ENCODE measurements around the gene TEAD1.

- TF ChIP-seq CHD4 (IDR thresholded peaks at IDR 0.05; ENCODE audit: borderline replicate concordance) (no peak), EP300 (IDR thresholded peaks at IDR 0.05) (no peak), CTCF (IDR thresholded peaks at IDR 0.05) (no peak), CBX8 (IDR thresholded peaks at IDR 0.05) (no peak), ZSCAN20 (CRISPR knock-in tag; IDR thresholded peaks at IDR 0.05) (no peak), SREBF2 (IDR thresholded peaks at IDR 0.05) (no peak), JUN (IDR thresholded peaks at IDR 0.05) (no peak)
Measured at GRCh38 chr11:12711496-12711895, 37.3 kb downstream of the TEAD1 start.

Data from A549 (cell line).